ENCODE measurements around the gene YWHAG.

Gene YWHAG

GRCh38 chr7:76286842-76287403 is 71.9 kb downstream of the YWHAG start:
- H3K27ac ChIP-seq (ENCODE audit: low read depth, low read length): no peak overlapping the region

GRCh38 chr7:76285604-76286374 is 73.0 kb downstream of the YWHAG start:
- Histone ChIP-seq H3K36me3 (ENCODE audit: control insufficient read depth, low read length) (no peaks in the 10 kb centered on the region), H3K9me2 (replicated peaks; ENCODE audit: control insufficient read depth, low read length) (no peaks in the 10 kb centered on the region), H3K27me3 (ENCODE audit: control insufficient read depth, low read length) (peaks cover 19% of the 10 kb centered on the region), H3K9me3 (ENCODE audit: control insufficient read depth, insufficient read depth, low read length) (no peaks in the 10 kb centered on the region), H3K4me3 (ENCODE audit: low read length) (no peak overlapping the region), H3F3A (ENCODE audit: control insufficient read depth, insufficient read depth) (no peaks in the 10 kb centered on the region; the same call in 1 of the 2 replicates), H3K4me1 (ENCODE audit: control insufficient read depth, low read length) (no peaks in the 10 kb centered on the region), H3K27ac (ENCODE audit: low read depth, low read length) (no peak overlapping the region), H3K79me2 (ENCODE audit: control insufficient read depth, low read length) (no peaks in the 10 kb centered on the region), H4K20me1 (ENCODE audit: control insufficient read depth, insufficient read depth, low read depth, low read length) (no peaks in the 10 kb centered on the region), H3K4me2 (ENCODE audit: low read length) (no peak overlapping the region)
- no peak for TF ChIP-seq EZH2phosphoT487 (IDR thresholded peaks at IDR 0.05; ENCODE audit: borderline replicate concordance, low read length)
- no peak for TF ChIP-seq CTCF (IDR thresholded peaks at IDR 0.05; ENCODE audit: low read depth, low read length, poor library complexity, severe bottlenecking)

More at GRCh38 chr7:76286842-76287403, 71.9 kb downstream of the YWHAG start:
- H3K9me2 ChIP-seq (replicated peaks; ENCODE audit: control insufficient read depth, low read length): no peaks in the 10 kb centered on the region
- no peaks in the 10 kb centered on the region for H3K9me3 ChIP-seq (ENCODE audit: control insufficient read depth, insufficient read depth, low read length)
- no peak overlapping the region for H3K4me3 ChIP-seq (ENCODE audit: low read length)
- H3K4me1 ChIP-seq (ENCODE audit: control insufficient read depth, low read length): peaks cover 6% of the 10 kb centered on the region
- H3K4me2 ChIP-seq (ENCODE audit: low read length): no peak overlapping the region
- H3F3A ChIP-seq (ENCODE audit: control insufficient read depth, insufficient read depth): no peaks in the 10 kb centered on the region
- H4K20me1 ChIP-seq (ENCODE audit: control insufficient read depth, insufficient read depth, low read depth, low read length): no peaks in the 10 kb centered on the region
- H3K27me3 ChIP-seq (ENCODE audit: control insufficient read depth, low read length): peaks cover 16% of the 10 kb centered on the region
- TF ChIP-seq CTCF (IDR thresholded peaks at IDR 0.05; ENCODE audit: low read depth, low read length, poor library complexity, severe bottlenecking) (no peak), EZH2phosphoT487 (IDR thresholded peaks at IDR 0.05; ENCODE audit: borderline replicate concordance, low read length) (no peak)
- no peaks in the 10 kb centered on the region for H3K79me2 ChIP-seq (ENCODE audit: control insufficient read depth, low read length)
- no peaks in the 10 kb centered on the region for H3K36me3 ChIP-seq (ENCODE audit: control insufficient read depth, low read length)

- Histone ChIP-seq H3K4me3 (ENCODE audit: low read length) (no peak overlapping the region), H3F3A (ENCODE audit: control insufficient read depth, insufficient read depth) (no peaks in the 10 kb centered on the region; the same call in 1 of the 2 replicates), H3K27me3 (ENCODE audit: control insufficient read depth, low read length) (peaks cover 21% of the 10 kb centered on the region), H3K4me1 (ENCODE audit: control insufficient read depth, low read length) (no peaks in the 10 kb centered on the region), H3K36me3 (ENCODE audit: control insufficient read depth, low read length) (no peaks in the 10 kb centered on the region), H3K9me3 (ENCODE audit: control insufficient read depth, insufficient read depth, low read length) (no peaks in the 10 kb centered on the region), H3K27ac (ENCODE audit: low read depth, low read length) (no peak overlapping the region), H3K4me2 (ENCODE audit: low read length) (no peak overlapping the region), H4K20me1 (ENCODE audit: control insufficient read depth, insufficient read depth, low read depth, low read length) (no peaks in the 10 kb centered on the region), H3K9me2 (replicated peaks; ENCODE audit: control insufficient read depth, low read length) (no peaks in the 10 kb centered on the region), H3K79me2 (ENCODE audit: control insufficient read depth, low read length) (no peaks in the 10 kb centered on the region)
- TF ChIP-seq EZH2phosphoT487 (IDR thresholded peaks at IDR 0.05; ENCODE audit: borderline replicate concordance, low read length) (no peak), CTCF (IDR thresholded peaks at IDR 0.05; ENCODE audit: low read depth, low read length, poor library complexity, severe bottlenecking) (no peak)
Observed at GRCh38 chr7:76283254-76284159, 75.3 kb downstream of the YWHAG start.

Measured in DOHH2 (cell line).